ENCODE data around the gene GOLIM4.

GOLIM4 gene

DNA sequence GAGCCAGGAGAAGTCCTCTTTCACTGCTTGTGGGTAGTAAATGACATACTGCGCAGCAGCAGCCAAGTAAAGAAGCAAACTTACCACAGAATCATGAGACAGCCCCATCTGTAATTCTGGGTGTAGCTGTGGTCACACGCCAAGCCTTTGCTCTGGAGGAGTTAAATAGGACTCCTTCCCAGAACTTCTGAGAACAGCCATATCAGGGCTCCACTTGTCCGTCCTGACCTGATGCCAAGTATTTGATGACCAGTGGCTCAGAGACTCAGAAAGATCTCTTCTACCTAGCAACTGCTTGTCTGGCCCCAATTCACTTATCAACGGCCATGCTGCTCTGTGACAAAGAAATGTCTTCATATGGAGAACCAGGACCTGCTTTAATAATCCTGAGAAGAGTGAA is 20.6 kb upstream of the GOLIM4 start:
- TF ChIP-seq, protein P1, sequence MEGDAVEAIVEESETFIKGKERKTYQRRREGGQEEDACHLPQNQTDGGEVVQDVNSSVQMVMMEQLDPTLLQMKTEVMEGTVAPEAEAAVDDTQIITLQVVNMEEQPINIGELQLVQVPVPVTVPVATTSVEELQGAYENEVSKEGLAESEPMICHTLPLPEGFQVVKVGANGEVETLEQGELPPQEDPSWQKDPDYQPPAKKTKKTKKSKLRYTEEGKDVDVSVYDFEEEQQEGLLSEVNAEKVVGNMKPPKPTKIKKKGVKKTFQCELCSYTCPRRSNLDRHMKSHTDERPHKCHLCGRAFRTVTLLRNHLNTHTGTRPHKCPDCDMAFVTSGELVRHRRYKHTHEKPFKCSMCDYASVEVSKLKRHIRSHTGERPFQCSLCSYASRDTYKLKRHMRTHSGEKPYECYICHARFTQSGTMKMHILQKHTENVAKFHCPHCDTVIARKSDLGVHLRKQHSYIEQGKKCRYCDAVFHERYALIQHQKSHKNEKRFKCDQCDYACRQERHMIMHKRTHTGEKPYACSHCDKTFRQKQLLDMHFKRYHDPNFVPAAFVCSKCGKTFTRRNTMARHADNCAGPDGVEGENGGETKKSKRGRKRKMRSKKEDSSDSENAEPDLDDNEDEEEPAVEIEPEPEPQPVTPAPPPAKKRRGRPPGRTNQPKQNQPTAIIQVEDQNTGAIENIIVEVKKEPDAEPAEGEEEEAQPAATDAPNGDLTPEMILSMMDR (IDR thresholded peaks at IDR 0.05; ENCODE audit: control insufficient read depth, extremely low read depth, insufficient read depth): no peak
- H3K4me3 ChIP-seq (ENCODE audit: low read depth, low read length): no peak overlapping the region
- no peak for DNase-seq (ENCODE audit: low read depth)

DNA sequence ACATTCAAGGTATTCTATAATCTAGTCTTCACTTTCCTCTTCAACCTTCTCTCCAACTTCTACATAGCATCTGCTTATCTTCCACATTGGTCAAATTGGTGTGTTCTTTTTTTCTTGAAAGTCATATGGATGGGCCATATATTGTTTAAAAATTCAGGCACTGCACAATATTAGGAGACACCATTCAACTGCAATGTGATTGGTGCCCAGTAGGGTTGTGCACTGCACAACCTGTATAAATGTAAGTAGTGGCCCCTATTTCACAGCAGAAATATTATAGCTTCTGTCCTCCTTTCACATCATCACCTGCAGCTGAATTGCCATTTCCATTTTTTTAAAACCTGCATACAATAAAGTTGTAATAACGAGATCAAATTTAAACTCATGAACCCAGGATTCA is 18.1 kb upstream of the GOLIM4 start:
- TF ChIP-seq, protein P1 (IDR thresholded peaks at IDR 0.05; ENCODE audit: control insufficient read depth, extremely low read depth, insufficient read depth): no peak
- DNase-seq (ENCODE audit: low read depth): no peak
- no peak overlapping the region for H3K4me3 ChIP-seq (ENCODE audit: low read depth, low read length)

DNA sequence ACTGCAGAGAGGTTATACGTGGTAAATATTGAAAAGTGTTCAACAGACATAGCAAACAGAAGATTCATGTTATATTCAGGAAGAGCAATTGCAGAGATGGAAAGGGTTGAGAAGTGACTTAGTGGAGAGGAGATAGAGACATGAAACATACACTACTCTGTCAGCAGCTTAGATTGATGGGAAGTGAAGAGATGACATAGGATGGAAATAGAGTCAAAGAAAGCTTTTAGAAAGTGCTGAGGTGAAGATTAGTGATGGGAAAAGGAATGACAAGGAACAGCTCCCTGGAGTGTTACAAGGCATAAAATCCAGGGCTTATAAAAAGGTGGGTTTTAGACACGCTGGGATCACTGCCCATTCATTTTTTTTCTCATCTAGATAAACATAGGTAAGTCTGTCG is 17.2 kb upstream of the GOLIM4 start:
- H3K4me3 ChIP-seq (ENCODE audit: low read depth, low read length): no peak overlapping the region
- TF ChIP-seq, protein P1 (IDR thresholded peaks at IDR 0.05; ENCODE audit: control insufficient read depth, extremely low read depth, insufficient read depth): no peak
- no peak for DNase-seq (ENCODE audit: low read depth)

DNA sequence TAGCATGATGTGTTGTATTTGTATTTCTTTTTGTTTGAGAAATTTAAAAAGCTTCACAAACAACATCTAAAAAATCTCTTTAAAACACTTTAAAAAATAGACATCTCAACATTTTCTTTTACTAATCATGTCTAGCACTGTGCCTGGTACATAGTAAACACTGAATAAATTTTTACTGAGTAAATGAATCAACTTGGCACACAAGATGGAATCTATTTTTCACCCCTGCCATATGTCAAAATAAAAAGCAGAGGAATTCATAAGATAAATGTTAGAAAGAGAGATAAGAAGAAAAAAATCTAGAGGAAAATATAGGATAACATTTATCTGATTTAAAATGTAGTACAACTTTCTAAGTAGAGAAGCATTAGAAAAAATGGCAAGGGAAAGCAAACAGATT is 8.6 kb upstream of the GOLIM4 start:
- no peak overlapping the region for H3K4me3 ChIP-seq (ENCODE audit: low read depth, low read length)
- no peak for DNase-seq (ENCODE audit: low read depth)
- TF ChIP-seq, protein P1 (IDR thresholded peaks at IDR 0.05; ENCODE audit: control insufficient read depth, extremely low read depth, insufficient read depth): no peak

DNA sequence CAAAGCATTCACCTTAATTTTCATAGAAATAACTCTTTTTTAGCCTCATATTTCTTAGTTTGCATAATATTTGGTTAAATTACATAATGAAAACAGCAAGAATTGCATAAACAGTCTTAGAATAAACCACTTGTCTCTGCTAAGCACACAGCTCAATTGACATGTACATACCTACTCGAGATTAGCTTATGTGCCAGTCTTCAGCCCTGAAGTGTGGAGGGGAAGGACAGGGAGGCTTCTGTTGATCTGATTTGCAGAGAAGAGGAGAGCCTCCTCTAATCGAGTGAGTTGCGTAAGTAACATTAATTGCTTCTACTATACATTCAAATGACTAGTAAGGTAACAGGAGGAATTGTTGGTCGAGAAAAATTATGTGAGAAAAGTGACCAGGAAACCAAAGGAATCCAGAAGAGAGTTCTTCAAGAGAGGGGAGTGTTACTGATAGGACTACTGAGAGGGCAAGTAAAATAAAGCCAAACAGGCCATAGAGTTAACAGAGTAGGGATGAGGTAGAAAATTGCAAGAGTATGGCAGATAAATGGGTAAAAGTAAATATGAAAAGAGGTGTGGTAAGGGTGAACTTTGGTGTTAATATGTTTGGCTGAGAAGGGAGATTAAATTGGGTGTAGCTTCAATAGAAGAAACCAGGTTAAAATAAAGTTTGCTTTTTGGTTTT is 7.1 kb upstream of the GOLIM4 start:
- no peak overlapping the region for H3K4me3 ChIP-seq (ENCODE audit: low read depth, low read length)
- no peak for DNase-seq (ENCODE audit: low read depth)
- TF ChIP-seq, protein P1 (IDR thresholded peaks at IDR 0.05; ENCODE audit: control insufficient read depth, extremely low read depth, insufficient read depth): no peak

DNA sequence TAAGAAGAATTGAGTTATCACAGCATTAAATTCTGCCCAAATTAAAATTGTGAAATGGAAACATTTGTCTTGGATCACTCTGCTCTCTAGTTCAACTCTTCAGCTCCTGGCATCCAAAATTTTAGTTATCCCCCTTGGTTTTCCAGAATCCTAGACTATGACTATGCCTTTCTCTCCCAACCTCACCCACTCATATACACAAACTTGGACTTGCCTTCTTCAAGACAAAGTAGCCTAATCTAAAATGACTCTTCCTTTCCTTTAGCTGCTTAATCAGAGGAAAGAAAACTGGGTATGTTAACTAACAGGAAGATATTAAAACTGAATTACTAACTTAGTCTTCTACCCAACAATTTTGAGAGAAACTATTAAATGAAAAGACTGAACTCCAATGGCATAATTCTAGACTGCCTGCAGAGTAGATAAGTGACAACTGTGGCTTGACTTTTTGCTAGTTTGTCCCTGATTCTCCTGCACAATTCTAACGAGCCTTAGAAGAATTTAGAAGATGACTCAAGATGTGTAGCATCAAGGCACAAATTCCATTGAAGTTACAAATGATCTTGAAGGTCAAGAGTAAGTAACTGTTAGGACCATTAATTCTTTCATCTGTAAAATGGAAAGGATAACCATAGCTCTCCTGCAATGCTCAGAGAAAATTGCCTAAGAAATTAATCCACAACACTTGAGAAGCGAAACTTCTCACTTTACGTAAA is 5.2 kb upstream of the GOLIM4 start:
- no peak for DNase-seq (ENCODE audit: low read depth)
- H3K4me3 ChIP-seq (ENCODE audit: low read depth, low read length): no peak overlapping the region
- TF ChIP-seq, protein P1 (IDR thresholded peaks at IDR 0.05; ENCODE audit: control insufficient read depth, extremely low read depth, insufficient read depth): no peak

Data from LNCaP clone FGC (cell line).